IPS-15b (cell line): ENCODE measurements around the gene DEPP1.

Experiments
- H3K27me3 ChIP-seq: one replicate; pipeline ENCODE4 v1.6.1; 2013; ENCODE audit warnings: low read length; ENCODE audit not compliant: control insufficient read depth, insufficient read depth
- H3K36me3 ChIP-seq: one replicate; pipeline ENCODE4 v1.6.1; 2013; ENCODE audit warnings: low read length; ENCODE audit not compliant: control insufficient read depth, insufficient read depth
- H3K4me1 ChIP-seq: one replicate; pipeline ENCODE4 v1.6.1; 2013; ENCODE audit warnings: mild to moderate bottlenecking, low read length; ENCODE audit not compliant: control insufficient read depth, insufficient read depth
- H3K4me3 ChIP-seq: one replicate; pipeline ENCODE4 v1.5.1; 2013; ENCODE audit warnings: low read depth, low read length
- H3K9ac ChIP-seq: one replicate; pipeline ENCODE4 v1.6.1; 2013; ENCODE audit warnings: low read depth, mild to moderate bottlenecking, low read length
- H3K9me3 ChIP-seq: one replicate; pipeline ENCODE4 v1.6.1; 2013; ENCODE audit warnings: mild to moderate bottlenecking, low read length; ENCODE audit not compliant: control insufficient read depth, insufficient read depth

DEPP1 gene

DNA sequence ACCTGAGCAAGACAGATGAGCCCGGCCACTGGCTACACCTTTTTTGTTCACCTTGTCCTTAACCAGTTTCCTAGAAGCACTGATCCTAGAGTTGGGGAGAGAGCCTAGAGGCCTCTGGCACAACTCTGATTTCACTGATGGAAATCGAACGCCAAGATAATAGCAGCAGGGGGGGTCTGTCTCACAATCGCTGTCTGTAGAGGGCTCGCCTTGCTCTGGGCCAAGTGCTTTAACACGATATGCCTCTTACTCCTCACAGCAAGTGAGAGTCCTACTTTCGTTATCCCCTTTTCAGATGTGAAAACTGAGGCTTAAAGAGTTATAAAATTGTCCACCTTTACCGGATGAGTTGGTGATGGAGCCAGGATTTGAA lies 18.5 kb downstream of the DEPP1 start:
- Histone ChIP-seq H3K4me3 (peak overlapping the region; percentile 87), H3K9me3 (no peaks in the 10 kb centered on the region), H3K36me3 (no peaks in the 10 kb centered on the region), H3K27me3 (peaks cover 9% of the 10 kb centered on the region), H3K4me1 (peaks cover 25% of the 10 kb centered on the region), H3K9ac (no peak overlapping the region)

DNA sequence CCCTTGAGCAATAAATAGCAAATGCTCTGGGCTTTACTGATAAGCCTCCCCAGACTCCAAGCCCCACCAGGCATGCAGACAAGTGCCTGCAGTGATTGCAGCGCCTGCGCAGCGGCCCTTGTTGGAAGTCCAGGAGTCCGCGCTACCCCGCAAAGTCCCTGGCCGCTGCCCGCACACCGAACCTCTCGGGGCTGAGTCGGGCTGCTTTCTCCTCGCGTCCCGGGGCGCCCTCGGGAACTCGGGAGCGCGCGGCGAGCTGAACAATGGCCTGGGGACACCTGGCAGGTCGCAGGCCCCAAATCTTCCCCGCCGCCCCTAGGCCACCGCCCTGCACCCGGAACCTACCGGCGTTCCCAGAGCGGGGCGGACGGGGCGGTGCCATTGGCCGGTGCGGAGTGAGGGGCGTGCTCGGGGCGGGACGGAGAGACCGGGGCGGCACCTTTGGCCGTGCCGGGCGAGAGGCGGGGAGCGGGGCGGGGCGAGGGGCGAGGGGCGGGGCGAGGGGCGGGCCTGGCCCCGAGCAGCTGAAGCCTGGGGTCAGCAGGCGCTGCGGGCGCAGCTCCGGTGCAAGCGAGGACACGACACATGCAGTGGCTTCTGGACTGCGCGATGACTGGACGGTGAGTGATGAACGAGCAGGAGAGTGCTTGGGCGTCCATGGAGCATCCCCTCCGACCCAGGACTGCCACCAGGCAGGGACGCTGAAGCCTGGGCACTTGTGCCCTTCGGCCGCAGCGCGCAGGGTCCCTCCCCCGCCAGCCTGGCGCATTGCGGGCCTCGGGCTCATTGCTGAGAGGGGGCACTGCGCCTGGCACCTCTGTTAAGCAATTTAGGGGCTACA lies 19.1 kb downstream of the DEPP1 start, which contains the start of gene RASSF4:
Gene RASSF4 (plus strand): TSS at position 556 of the 841 bp plus-strand sequence. CDS start 10,401 bp downstream, outside the sequence.
- Histone ChIP-seq H3K36me3 (no peaks in the 10 kb centered on the region), H3K9me3 (no peaks in the 10 kb centered on the region), H3K27me3 (peaks cover 9% of the 10 kb centered on the region), H3K4me3 (peak within 1 kb of the TSS; percentile 87), H3K4me1 (peaks cover 19% of the 10 kb centered on the region), H3K9ac (peak within 1 kb of the TSS; percentile 93)

DNA sequence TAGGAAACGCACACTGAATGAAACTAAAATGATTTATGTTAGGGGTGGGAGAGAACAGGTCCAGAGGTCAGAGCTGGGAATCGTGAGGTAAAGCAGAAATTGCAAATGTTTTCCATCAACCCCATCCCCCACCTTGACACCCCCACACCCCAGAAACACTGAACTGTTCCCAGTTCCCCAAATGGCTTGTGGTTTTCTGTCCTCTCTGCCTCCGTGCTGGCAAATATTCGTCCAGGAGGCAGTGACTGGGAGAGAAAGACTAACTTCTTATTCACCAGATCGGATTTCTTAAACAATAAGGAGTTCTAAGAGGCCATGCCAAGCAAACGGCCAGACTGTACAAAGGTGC lies 19.7 kb downstream of the DEPP1 start:
- H3K4me1 ChIP-seq = peaks cover 13% of the 10 kb centered on the region
- H3K27me3 ChIP-seq = peaks cover 9% of the 10 kb centered on the region
- H3K36me3 ChIP-seq = no peaks in the 10 kb centered on the region
- H3K4me3 ChIP-seq = peak overlapping the region; percentile 84
- H3K9ac ChIP-seq = peak overlapping the region; percentile 93
- H3K9me3 ChIP-seq = no peaks in the 10 kb centered on the region

DNA sequence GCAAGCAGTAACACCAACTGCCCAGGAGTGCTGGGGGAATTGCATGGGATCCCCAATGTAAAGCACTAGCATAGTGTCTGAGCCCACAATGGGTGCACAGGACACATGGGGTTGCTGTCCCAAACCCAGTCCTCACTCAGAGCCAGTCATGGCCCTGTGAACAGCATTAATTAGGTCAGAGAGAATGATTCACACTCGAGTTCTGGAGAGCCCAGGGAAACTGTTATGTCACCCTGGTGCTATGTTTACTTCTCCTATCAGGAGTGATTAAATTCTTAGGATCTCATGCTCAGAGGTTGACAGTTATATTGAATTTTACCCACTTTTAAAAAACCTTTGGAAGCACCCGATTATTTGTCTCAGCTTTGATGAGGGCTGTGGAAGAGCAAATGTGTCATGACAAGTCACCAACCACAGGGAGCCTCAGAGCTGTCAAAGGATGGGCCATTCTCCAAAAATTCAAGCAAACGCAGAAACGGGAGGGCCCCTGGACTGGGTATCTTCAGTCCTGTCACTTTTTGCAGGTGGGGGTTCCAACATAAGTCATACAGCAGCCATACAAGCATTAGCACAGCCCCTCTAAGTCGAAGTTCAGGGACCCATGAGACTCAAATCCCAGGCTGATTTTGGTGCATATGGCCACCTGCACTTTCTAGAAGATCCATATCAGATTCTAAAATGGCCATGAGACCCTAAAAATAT lies 20.3 kb downstream of the DEPP1 start:
- peak overlapping the region; percentile 84 for H3K4me3 ChIP-seq
- H3K4me1 ChIP-seq = peaks cover 8% of the 10 kb centered on the region
- H3K9ac ChIP-seq = no peak overlapping the region
- H3K9me3 ChIP-seq = no peaks in the 10 kb centered on the region
- H3K27me3 ChIP-seq = peaks cover 9% of the 10 kb centered on the region
- no peaks in the 10 kb centered on the region for H3K36me3 ChIP-seq

DNA sequence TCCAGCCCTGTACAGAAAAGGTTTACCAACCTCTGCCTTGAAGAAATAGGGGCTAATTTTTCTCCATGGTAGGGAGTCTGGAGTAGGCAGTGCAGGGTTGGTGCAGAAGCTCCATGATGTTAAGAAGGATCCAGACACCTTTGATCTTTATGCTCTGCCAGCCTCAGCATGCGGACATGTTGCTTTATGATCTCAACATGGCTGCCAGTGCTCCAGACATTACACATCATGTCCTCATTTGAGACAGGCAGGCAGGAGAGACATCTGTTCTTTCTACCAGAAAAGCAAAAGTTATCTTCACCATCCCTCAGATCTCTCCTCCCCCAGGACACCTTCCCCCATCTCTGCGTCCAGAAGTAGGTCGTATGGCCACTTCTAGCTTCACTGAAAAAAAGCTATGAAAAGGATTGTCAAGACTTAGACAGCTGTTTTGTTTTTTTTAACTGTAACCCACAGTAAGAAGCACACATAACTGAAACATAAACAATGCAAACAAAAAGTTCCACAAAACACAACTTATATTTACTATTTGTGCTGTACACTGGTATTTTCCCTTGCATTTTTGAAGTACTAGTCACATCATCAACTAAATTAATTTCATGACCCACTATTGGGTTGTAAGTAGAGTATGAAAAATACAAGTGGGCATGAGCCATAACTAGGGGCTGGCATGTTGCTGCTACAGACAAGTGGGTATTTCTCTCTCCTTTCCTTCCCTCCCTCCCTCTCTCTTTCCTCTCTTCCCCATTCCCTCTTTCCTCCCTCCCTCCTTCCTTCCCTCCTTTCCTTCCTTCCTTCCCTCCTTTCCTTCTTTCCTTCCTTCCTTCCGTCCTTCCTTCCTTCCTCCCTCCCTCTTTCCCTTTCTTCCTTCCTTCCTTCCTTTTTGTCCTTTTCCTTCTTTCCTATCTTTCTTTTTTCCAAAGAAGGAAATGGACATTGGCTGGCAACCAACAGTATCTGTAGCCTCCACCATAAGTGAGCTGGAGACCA lies 21.6 kb downstream of the DEPP1 start:
- H3K9ac ChIP-seq = no peak overlapping the region

DNA sequence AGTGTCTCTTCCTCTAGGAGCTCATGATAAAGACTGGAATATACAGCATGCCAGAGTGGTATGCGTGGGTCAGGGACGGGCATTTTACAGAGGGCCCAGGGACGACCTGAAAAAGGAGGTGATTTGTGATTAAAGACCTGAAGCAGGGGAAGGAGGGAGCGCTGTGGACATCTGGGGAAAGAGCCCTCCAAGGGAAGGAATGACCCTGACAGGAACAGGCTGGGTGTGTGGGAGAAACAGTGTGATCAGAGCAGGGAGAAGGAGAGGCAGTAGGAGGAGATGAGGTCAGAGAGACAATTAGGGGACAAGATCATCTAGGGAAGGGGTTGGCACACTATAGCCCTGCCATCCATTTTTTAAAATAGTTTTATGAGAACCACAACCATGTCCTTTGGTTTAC lies 22.4 kb downstream of the DEPP1 start:
- no peak overlapping the region for H3K4me3 ChIP-seq
- peaks cover 7% of the 10 kb centered on the region for H3K4me1 ChIP-seq

More for the DNA sequence above, 21.6 kb downstream of the DEPP1 start:
- no peaks in the 10 kb centered on the region for H3K36me3 ChIP-seq
- H3K9me3 ChIP-seq = no peaks in the 10 kb centered on the region
- H3K27me3 ChIP-seq = peaks cover 9% of the 10 kb centered on the region
- peaks cover 7% of the 10 kb centered on the region for H3K4me1 ChIP-seq
- no peak overlapping the region for H3K4me3 ChIP-seq

DNA sequence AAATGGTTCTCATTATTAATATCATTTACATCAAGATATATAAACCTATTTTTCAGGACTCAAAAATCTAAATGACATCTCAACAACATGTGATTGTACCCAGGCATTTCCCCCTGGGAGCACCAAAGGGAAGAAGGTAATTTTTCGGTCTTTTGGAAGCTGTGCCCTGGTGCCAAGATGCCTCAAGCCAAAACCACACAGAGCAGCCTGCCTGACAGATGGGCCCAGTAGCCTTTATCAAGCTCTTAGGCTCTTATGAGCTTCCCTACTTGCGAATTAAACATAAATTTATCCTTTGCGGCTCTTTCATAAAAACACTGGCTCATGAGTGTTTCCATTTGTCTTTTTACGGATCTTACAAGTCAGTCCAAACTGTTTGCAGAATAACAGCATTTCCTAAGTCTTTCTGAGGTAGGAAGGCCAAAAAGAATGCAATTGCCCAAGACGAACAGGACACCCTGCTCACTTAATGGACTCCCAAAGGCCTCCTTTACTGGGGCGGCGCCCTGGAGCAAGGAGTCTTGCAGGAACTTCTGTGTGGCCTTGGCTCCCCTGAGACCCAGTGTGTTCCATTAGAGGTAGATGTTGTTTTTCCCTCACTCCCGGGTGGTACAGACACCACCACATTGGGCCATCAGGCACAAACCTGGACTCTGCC lies 23.1 kb downstream of the DEPP1 start:
- no peak overlapping the region for H3K4me3 ChIP-seq
- H3K36me3 ChIP-seq = no peaks in the 10 kb centered on the region
- H3K9me3 ChIP-seq = no peaks in the 10 kb centered on the region
- no peak overlapping the region for H3K9ac ChIP-seq
- H3K4me1 ChIP-seq = peaks cover 7% of the 10 kb centered on the region
- H3K27me3 ChIP-seq = peaks cover 7% of the 10 kb centered on the region

More for the DNA sequence above, 22.4 kb downstream of the DEPP1 start:
- Histone ChIP-seq H3K27me3 (peaks cover 9% of the 10 kb centered on the region), H3K9ac (no peak overlapping the region), H3K9me3 (no peaks in the 10 kb centered on the region), H3K36me3 (no peaks in the 10 kb centered on the region)

DNA sequence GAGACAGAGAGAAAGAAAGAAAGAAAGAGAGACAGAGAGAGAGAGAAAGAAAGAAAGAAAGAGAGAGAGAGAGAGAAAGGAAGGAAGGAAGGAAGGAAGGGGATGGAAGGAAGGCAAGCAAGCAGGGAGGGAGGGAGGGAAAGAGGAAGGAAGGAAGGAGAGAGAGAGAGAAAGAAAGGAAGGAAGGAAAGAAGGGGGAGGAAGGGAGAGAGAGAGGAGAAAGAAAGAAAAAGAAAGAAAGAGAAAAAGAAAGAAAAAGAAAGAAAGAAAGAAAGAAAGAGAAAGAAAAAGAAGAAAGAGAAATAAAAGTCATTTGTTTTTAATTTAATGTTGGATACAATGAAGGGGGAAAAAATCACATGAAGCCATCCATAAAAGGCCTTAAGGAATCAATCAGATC lies 23.6 kb downstream of the DEPP1 start:
- H3K9me3 ChIP-seq = no peaks in the 10 kb centered on the region
- H3K4me1 ChIP-seq = peaks cover 4% of the 10 kb centered on the region
- H3K9ac ChIP-seq = no peak overlapping the region
- H3K27me3 ChIP-seq = peaks cover 1% of the 10 kb centered on the region
- no peaks in the 10 kb centered on the region for H3K36me3 ChIP-seq
- no peak overlapping the region for H3K4me3 ChIP-seq

DNA sequence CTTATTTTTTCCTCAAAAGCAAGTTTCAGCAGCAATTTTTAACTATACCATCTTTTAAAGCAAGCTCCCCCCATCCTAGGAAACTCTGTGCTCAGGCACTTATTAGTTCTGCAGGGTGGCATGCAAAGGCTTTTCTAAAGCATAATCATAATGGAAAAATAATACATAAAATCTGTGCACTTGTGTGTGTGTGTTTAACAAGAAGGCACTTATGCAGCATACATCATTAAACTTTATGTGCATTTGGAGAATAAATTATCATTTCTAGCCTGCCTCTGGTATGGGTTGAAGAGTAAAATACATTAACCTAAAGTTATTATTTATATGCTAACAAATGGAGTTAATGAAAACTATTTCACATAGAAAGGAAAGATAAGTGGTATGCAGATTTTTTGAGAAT lies 24.6 kb downstream of the DEPP1 start:
- Histone ChIP-seq H3K36me3 (no peaks in the 10 kb centered on the region), H3K9me3 (no peaks in the 10 kb centered on the region), H3K9ac (no peak overlapping the region), H3K4me1 (peaks cover 4% of the 10 kb centered on the region), H3K27me3 (no peaks in the 10 kb centered on the region), H3K4me3 (no peak overlapping the region)

DNA sequence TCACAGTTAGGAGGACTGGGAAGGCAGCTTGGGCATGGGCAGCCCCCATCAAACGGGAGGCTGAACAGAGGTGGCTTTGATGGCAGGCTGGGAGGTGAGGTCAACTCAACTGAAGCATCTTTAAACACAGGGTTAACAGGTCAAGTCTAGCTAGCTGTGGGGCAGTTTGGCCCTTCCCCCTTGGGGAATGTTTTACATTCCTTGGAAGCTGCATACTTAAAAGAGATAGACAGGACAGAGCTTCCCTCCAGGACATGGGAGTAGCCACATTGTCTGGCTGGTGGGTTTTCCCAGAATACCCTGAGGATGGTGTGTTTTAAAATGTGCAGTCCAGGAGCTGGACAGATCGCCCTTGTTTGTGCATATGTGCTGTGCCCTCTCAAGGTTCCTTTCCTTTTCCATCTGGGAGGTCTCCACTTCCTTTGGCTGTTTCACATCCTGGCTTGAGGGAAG lies 25.8 kb downstream of the DEPP1 start:
- Histone ChIP-seq H3K9me3 (no peaks in the 10 kb centered on the region), H3K27me3 (no peaks in the 10 kb centered on the region), H3K4me3 (no peak overlapping the region), H3K9ac (no peak overlapping the region), H3K36me3 (no peaks in the 10 kb centered on the region), H3K4me1 (no peaks in the 10 kb centered on the region)
